Adrenal gland (tissue), 5 donors: ENCODE data around the gene RAB26.
"Not testable (repeated sequence)": the region's sequence is repeated elsewhere in the genome, so short reads cannot be mapped to it uniquely, and the experiment has no call there.

ENCODE experiments used
- CTCF ChIP-seq, 6 experiments: fragments of 450-650 bp in 4 of 6; fragments of 200-600 bp in 2 of 6; sonication (generic) in 1 of 6; IDR thresholded peaks; 1 replicate in 5 of 6; 2 replicates in 1 of 6; pipeline versions ENCODE4 v1.5.1 to v1.8.0; 2016 to 2021; ENCODE audit warnings: antibody characterized with exemption in 6 of 6, mild to moderate bottlenecking in 2 of 6, moderate library complexity in 1 of 6
- POLR2A ChIP-seq, 2 donors: fragments of 450-650 bp; IDR thresholded peaks; one replicate each; pipeline ENCODE4 v1.6.1; 2017; ENCODE audit warnings: antibody characterized with exemption in 2 of 2, mild to moderate bottlenecking in 2 of 2, moderate library complexity in 1 of 2
- donor health status: DM: no; HTN: no; CAD: no.

GRCh38 chr16:2122934-2123683 is 25.3 kb upstream of the RAB26 start:
- not testable (repeated sequence) for TF ChIP-seq CTCF, POLR2A (IDR thresholded peaks at IDR 0.05)
